Activated CD8-positive, alpha-beta memory T cell treated with anti-CD3 and anti-CD28 coated beads for 48 hours (primary cell): ENCODE data around the gene LTV1.
"Not testable (repeated sequence)": the region's sequence is repeated elsewhere in the genome, so short reads cannot be mapped to it uniquely, and the experiment has no call there.

Source experiments
- DNase-seq, 3 experiments: peaks; one replicate each; pipeline ENCODE4 v3.0.0-alpha.2; 2020; ENCODE audit warnings: low read depth in 2 of 3, low spot score in 2 of 3

LTV1 gene

DNA sequence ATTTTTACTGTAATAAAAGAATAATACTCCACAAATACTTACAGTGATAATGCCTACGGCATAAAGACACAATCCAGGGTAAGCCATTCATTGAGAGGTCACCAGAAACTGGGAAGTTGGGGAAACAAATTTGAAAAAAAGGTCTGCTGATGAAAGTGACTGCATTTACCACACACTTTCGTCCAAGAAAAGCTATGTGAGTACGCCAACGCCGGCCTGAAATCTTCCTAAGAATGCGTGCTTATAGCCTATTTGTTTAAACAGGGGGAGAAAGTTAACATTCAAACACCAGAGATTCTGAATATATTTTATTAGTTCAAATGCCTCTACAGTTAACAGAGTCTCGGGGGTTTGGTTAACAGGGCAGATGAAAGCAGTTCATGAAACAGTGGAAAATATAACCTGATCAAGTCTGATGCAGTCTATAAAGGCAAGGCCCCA lies 657 bp upstream of the LTV1 start:
- DNase-seq = no peak

DNA sequence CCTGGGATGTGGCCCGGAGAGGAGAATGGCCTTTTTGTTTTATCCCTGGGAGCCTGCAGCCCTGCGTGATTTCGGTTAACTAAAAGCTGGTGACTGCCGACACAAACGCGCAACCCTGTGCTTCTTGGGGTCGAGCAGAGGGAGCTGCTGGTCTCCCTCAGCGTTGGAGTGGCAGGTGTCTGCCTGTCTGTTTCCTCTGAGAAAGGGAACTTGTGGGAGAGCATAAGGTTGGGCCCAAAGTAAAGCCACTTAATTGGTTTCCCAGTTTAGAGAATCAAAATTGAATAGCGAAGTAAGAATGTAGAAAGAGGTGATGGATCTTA lies 500 bp downstream of the LTV1 start:
- DNase-seq = no peak

DNA sequence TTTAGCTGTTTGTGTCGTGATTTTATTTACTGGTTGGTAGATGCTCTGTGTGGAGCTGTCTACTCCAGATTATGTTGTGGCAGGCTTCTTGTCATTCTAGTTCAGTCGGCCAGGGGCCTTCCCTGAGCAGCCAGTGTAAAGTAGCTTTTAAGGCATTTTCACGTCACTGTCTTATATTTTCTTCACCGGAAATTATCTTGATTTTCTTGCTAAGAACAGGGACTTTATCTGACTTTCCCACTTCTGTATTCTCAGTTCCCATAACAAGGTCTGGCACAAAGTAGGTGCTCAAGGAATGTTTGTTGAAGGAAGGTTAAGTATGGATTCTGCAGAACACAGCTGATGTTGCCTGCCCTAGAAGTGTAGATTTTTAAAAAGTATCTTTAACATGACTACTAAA lies 868 bp downstream of the LTV1 start:
- no peak for DNase-seq

DNA sequence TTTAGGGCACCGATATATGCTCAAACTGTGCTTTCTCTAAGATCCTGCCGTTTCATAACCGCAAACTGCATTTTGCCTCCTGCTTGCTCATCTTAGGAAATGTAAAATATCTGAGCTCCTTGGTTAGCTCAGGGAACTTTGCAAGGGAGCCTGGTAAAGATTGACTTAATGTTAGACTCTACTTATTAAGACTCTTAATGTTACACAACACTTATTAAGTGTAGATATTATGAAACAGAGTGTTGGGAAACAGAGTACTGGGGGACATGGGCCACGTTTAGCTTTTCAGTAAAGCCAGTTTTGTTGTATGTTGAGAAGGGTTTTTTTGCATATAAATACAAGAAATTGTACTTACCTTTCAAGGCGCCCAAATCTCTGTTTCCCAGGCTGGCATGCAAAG lies 1.9 kb downstream of the LTV1 start:
- DNase-seq = no peak

DNA sequence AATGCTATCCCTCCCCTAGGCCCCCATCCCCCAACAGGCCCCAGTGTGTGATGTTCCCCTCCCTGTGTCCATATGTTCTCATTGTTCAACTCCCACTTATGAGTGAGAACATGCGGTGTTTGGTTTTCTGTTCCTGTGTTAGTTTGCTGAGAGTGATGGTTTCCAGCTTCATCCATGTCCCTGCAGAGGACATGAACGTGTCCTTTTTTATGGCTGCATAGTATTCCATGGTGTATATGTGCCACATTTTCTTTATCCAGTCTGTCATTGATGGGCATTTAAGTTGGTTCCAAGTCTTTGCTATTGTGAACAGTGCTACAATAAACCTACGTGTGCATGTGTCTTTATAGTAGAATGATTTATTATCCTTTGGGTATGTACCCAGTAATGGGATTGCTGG lies 8.6 kb downstream of the LTV1 start:
- not testable (repeated sequence) for DNase-seq

DNA sequence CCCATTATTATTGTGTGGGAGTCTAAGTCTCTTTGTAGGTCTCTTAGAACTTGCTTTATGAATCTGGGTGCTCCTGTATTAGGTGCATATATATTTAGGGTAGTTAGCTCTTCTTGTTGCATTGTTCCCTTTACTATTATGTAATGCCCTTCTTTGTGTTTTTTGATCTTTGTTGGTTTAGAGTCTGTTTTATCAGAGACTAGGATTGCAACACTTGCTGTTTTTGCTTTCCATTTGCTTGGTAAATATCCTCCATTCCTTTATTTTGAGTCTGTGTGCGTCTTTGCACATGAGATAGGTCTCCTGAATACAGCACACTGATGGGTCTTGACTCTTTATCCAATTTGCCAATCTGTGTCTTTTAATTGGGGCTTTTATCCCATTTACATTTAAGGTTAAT lies 11.9 kb downstream of the LTV1 start:
- not testable (repeated sequence) for DNase-seq

DNA sequence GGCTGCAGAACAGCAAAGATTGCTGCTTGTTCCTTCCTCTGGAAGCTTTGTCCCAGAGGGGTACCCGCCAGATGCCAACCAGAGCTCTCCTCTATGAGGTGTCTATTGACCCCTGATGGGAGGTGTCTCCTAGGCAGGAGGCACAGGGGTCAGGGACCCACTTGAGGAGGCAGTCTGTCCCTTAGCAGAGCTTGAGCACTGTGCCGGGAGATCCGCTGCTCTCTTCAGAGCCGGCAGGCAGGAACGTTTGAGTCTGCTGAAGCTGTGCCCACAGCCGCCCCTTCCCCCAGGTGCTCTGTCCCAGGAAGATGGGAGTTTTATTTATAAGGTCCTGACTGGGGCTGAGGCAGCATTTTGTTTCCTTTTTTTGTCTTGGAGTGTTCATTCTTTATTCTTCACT lies 13.6 kb downstream of the LTV1 start:
- DNase-seq = not testable (repeated sequence)

DNA sequence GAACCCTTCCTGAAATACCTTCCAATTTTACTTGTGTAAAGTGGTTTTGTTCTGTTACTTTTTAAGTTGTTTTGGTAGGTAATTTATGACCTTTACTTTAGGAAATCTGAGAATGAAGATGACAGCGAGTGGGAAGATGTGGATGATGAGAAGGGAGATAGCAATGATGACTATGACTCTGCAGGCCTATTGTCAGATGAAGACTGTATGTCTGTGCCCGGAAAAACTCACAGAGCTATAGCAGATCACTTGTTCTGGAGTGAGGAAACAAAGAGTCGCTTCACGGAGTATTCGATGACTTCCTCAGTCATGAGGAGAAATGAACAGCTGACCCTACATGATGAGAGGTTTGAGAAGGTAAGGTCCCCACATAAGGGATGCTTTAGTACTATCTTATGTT lies 14.5 kb downstream of the LTV1 start:
- DNase-seq = no peak

DNA sequence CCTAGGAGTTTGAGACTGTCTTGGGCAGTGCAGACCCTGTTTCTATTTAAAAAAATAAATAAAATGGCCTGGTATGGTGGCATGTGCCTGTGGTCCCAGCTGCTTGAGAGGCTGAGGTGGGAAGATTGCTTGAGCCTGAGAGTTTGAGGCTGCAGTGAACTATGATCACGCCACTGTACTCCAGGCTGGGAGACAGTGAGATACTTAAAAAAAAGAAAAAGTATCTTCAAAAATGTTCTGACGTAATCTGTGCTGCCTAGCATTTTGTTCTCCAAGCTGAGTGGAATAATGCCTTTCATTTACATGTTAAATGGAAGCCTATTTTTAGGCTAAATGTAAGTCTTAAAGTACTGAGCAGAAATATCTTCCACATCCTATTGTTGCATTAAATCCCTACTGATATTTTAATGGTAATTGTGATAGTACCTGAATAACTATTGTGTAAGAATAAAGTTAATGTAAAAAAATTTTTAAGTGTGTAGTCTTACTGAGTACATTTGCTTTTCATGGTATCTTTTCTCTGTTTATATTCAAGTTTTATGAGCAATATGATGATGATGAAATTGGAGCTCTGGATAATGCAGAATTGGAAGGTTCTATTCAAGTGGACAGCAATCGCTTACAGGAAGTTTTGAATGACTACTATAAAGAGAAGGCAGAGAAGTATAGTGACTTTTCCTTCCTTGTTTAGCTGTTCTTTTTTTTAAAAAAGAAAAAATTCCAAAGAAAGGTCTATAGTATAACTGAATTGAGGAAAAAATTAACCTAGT lies 16.9 kb downstream of the LTV1 start:
- no peak for DNase-seq

DNA sequence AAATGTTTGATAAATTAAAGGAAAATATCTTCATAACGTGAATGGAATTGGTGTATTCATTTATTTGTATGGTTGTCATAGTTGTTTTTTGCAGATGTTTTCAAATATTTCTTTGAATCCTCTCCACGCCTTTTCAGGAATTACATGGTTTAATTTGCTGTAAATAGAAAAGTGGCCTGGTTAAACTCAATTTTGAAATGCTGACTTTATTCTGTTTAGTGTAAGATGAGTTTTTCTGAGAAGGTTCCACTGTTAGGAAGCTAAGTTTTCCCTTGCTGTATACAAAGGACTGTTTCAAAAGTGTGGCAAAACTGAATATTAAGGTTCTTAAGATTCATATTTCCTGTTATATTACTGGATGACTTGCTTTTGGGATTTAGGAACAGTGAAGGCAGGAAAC lies 20.6 kb downstream of the LTV1 start:
- DNase-seq = no peak

DNA sequence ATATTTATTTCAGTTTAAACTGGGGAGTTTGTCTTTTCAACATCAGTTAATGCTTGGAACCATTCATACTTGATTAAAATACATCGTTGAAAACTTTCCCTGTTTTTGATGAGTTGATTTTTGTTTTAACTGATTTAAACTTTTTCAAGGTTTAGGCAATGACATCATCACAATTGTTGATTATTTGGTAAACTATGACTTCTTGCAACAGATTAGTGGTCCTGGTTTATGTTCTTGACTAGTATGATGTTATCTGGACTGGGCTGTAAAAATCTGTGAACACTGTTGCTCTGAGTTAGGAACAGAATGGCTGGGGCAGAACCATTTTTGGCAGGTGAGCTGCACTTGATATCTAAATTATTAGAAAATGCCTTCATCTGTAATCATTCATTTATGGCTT lies 21.1 kb downstream of the LTV1 start, which contains the start of gene ZC2HC1B:
Gene ZC2HC1B (plus strand): TSS at position 241 of the 400 bp plus-strand sequence. CDS start 66 bp downstream, at position 307.
- DNase-seq = no peak

DNA sequence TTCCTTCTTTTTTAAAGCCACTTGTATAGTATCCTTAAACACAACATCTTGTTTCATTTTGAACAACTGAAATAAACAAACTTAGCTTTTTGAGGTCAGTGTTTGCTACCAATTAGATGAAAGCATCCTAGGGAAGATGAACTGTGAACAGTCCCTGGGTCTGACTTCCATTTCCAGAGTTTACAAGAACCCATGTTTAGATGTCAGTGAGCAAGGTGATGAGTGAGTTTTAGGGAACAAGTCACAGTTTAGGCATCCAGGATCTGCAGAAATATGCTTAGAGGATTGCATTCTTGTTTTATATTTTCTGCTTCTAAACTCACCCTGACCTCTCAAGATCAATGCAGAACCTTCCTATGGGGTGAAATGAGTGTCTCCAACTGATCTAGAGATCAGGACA lies 24.1 kb downstream of the LTV1 start:
- DNase-seq = no peak

DNA sequence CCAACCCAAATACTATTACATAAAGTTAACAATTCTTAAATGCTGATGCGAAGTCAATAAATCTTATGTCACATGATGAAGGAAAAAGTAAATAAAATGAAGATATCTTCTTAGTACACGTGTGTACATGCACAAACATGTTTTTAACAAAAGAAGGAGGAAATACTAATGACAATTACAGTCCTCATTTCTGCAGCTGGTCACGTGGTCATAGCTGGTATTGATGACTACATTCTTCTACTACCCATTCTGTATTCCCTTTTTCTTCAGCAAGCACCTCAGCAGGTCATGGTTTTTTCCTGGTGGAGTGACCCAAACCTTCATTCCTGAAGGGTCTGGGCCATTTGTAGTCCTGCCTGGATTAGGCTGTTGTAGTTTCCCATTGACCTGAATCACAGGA lies 25.7 kb downstream of the LTV1 start:
- DNase-seq = not testable (repeated sequence)

DNA sequence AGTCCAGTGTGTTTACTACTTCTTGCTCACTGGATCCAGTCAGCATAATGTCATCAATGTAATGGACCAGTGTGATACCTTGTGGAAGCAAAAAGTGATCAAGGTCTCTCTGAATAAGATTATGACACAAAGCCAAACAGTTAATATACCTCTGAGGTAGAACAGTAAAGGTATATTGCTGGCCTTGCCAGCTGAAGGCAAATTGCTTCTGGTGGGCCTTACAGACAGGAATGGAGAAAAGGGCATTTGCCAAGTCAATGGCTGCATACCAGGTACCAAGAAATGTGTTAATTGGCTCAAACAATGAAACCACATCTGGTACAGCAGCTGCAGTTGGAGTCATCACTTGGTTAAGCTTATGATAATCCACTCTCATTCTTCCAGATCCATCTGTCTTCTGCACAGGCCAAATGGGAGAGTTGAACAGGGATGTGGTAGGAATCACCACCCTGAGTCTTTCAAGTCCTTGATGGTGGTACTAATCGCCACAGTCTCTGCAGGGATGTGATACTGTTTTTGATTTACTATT lies 28.1 kb downstream of the LTV1 start:
- DNase-seq = not testable (repeated sequence)

DNA sequence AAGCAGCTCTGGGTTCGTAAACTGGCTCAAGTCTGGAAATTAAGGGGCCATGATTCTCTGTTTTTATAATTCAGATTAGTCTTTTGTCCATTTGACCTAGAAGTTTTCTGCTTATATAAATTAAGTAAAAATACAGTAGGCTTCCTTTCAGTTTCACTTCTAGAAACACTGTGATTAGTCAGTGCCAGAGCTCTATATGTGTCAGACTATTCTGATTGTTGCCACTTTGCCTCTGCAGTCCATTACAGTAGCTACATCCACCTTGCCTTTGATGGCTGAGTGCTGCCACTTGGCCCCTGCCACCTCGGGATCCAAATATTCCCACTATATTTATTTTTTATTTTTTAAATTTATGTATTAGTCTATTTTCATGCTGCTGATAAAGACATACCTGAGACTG lies 29.1 kb downstream of the LTV1 start:
- no peak for DNase-seq

DNA sequence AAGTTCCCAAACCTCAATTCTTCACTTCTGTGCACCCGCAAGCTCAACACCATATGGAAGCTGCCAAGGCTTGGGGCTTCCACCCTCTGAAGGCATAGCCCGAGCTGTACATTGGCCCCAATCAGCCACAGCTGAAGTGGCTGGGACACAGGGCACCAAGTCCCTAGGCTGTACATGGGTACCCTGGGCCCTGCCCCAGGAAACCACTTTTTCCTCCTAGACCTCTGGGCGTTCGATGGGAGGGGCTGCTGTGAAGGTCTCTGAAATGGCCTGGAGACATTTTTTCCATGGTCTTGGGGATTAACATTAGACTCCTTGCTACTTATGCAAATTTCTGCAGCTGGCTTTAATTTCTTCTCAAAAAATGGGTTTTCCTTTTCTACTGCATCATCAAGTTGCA lies 30.5 kb downstream of the LTV1 start:
- not testable (repeated sequence) for DNase-seq

DNA sequence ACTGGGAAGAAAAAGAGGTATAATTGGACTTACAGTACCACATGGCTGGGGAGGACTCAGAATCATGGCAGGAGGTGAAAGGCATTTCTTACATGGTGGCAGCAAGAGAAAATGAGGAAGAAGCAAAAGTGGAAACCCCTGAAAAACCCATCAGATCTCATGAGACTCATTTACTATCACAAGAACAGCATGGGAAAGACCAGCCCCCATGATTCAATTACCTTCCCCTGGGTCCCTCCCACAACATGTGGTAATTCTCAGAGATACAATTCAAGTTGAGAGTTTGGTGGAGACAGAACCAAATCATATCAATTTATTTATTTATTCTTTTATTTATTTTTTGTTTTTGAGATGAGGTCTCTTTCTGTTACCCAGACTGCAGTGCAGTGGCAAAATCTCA lies 31.4 kb downstream of the LTV1 start:
- DNase-seq = not testable (repeated sequence)

DNA sequence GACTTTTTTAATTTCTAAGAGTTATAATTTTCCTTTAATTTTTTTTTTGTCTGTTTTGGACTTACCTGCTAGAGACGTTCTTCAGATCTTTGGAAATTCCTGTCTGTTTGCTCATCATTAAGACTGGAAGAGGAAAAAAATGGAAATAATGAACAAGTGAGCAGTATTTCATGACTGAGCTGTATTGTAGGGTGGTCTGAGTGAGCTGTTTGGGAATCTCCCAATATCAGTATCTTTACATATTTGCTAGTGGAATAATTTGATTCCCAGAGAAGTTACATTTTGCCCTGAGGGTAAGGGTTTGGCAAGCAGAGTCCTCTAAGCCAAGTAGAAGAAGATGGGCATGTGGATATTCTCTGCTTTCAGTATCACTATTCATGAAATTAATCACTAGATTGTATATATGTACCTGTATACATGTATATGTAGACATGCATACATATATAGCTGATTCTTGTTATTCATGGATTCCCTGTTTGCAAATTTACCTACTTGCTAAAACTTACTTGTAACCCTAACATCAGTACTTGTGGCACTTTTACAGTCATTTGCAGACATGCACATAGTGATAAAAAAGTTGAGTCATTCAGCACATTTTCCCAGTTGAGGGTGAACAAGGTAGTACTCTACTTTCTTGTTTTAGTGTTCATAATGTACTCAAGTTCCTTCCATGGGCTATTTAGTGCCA lies 34.6 kb downstream of the LTV1 start:
- no peak for DNase-seq

DNA sequence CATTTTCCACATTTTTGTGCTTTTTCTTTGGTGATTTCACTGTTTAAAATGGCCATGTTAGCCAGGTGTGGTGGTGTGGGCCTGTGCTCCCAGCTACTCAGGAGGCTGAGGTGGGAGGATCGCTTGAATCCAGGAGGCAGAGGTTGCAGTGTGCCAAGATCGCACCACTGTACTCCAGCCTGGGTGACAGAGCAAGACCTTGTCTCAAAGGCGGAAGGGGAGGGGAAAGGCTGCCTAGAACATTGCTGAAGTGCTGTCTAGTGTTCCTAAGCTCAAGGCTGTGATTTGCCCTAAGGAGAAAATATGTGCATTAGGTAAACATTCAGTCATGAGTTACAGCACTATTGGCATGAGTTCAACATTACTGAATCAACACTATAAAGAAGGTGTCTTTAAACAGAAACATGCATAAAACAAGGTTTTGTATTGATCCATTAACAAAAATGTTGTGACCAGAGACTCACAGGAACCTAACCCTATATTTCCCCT lies 35.2 kb downstream of the LTV1 start:
- no peak for DNase-seq

DNA sequence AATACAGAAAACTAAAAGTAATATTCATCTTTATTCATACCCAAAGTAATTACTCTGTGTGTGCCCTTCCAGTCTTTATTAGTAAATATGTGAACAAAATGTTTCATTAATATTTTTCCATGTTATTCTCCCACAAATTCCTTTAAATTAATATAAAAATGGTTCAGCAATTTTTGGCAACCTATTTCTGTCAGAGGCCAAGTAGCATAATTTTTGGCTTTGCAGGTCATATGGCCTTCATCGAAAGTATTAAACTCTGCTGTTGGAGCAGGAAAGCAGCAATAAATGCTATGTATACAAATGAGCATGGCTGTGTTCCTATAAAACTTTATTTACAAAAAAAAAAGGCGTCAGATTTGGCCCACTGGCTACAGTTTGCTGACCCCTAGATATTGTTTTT lies 37.3 kb downstream of the LTV1 start:
- no peak for DNase-seq

DNA sequence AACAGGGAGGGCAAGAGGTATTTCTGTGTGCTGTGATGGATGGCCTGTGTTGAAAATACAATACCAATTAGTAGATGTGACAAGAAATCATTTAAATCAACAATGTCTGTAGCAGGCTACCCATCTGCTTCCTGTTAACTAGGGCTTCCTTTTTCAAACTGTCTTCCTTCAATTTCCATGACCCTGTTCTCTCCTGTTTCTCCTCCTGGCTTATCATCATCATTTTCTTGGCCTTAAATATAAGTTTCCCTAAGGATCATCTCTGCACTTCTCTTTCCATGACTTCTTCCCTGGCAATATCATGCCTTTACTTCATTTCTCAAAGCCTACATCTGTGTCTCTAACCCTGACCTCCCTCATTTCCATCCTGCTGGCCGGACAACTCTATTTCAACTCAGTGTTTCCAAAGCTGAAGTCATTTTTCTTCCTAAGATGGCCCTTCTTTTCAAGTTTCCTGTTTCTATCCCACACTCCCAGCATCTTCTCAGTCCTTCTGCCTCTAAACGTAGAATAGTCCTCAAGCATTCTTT lies 39.3 kb downstream of the LTV1 start:
- no peak for DNase-seq
